Purkinje cell (primary cell): Measurements from ENCODE around the gene MBD6. TPM values are rescaled to one million over a fixed set of nuclear protein-coding genes. Genes with fewer than 3 reads are reported as not detected.

Experiments used
- polyA plus RNA-seq: library from polyadenylated mRNA; unstranded; fragments of >200 nt; fragmentation: Nextera tagmentation; gene quantifications from 2 replicates; pipeline ENCODE4 v1.2.1, GENCODE V29; 2014

MBD6 gene, protein sequence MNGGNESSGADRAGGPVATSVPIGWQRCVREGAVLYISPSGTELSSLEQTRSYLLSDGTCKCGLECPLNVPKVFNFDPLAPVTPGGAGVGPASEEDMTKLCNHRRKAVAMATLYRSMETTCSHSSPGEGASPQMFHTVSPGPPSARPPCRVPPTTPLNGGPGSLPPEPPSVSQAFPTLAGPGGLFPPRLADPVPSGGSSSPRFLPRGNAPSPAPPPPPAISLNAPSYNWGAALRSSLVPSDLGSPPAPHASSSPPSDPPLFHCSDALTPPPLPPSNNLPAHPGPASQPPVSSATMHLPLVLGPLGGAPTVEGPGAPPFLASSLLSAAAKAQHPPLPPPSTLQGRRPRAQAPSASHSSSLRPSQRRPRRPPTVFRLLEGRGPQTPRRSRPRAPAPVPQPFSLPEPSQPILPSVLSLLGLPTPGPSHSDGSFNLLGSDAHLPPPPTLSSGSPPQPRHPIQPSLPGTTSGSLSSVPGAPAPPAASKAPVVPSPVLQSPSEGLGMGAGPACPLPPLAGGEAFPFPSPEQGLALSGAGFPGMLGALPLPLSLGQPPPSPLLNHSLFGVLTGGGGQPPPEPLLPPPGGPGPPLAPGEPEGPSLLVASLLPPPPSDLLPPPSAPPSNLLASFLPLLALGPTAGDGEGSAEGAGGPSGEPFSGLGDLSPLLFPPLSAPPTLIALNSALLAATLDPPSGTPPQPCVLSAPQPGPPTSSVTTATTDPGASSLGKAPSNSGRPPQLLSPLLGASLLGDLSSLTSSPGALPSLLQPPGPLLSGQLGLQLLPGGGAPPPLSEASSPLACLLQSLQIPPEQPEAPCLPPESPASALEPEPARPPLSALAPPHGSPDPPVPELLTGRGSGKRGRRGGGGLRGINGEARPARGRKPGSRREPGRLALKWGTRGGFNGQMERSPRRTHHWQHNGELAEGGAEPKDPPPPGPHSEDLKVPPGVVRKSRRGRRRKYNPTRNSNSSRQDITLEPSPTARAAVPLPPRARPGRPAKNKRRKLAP
- 1.6 and 3.4 TPM in 2 replicates for polyA plus RNA-seq

DNA sequence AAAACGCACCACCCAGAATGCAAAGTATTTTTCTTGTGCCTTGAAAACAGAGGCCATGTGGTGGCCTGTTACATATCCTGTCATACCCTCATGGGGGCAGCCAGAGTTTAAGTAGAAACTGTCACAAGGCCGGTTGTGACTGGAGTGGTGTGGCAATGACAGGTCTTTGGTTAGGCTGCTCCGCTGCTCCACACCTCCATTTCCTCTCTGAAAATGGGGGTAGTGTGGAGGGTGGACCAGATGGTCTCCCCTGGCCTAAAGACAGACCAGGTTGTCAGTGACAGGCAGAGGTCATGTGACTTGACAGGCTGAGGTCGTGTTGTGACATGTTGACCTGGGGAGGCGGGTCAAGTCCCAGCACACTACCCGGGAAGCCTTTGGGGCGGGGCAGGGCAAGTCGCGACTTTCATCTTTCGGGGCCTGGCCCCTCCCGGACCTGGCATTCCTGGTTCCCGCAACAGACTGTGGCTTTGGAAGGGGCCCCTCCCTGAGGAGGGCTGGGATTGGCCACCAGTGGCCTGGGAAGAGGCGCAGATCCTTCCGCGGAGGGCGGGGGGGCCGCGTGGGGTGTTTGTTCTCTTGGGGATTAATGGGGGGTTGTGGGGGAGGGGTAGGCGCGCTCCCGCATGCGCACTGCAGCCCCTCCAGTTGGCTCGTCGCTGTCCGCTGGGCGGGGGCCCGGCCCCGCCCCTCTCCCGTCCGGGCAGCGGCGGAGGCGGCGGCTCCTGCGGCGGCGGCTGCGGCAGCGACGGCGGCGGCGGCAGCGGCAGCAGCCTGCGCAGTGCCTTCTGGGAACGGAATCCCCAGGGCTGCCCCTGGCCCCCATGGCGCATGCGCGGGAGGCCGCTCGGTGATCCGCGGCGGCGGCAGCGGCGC is at the start of gene MBD6:
TSS of gene MBD6 (plus strand) at position 814 of the 876 bp plus-strand sequence. CDS start 1,480 bp downstream, outside the sequence.

DNA sequence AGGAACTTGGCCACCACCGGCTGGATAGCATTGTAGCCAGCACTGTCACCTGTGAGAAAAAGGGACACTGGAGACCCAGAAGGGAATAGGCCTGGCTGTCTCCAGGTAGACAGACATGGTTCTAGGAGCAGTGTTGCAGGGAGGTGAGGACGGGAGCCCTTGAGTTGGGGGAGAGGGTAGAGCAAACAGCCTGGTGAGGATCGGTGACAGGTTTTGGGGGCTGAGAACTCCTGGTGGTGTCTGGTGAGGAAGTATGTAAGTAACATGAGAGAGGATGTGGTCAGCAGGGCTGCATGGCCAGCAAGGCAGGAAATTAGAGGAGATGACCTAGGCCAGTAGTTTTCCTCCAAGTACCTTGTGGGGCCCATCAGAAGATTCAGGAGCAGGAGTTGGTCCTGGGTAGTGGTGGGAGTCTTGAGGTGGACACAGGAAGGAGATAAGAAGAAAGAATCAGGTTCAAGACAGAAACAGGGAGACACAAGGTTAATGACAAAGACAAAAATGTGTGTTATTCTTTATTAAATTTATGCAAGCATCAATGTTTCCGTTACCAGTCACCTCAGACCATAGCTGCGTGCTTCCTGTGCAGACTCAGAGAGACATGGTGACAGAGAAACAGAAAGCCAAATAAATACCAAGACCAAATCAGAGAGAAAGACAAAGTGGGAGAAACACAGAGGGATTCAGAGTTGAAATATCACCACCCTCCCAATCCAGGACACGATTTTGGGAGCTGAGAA is 43.1 kb upstream of the MBD6 start, which contains the start of gene ARHGAP9:
TSS of gene ARHGAP9 (minus strand) at position 491 of the 740 bp plus-strand sequence. CDS start at position 31, 460 bp downstream.

DNA sequence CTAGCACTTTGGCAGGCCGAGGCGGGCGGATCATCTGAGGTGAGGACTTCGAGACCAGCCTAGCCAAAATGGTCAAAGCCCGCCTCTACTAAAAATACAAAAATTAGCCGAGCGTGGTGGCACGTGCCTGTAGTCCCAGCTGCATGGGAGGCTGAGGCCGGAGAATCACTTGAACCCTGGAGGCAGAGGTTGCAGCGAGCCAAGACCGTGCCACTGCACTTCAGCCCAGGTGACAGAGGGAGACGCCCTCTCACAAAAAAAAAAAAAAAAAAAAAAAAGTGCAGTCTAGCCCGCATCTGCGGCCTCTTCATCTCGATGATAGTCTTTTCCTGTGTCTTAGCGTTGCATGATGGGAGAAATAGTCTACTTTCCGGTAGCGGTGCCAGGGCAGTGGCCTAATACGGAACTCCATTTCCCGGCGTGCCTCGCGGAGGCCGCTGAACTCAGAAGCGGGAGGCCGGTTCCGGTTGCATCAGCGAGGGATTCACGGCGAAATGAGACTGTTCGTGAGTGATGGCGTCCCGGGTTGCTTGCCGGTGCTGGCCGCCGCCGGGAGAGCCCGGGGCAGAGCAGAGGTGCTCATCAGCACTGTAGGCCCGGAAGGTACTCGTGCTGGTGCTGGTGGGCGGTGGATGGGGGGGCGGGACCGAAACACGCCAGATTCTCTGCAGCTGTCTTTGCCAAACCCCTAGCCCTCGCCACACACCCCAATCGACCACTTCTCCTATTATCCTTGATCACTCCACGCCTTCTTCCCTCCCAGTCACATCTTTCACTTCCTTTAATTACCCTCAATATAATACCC is 34.8 kb upstream of the MBD6 start, which contains the start of gene MARS1:
TSS of gene MARS1 (plus strand) at position 472 of the 805 bp plus-strand sequence. CDS start at position 495, 23 bp downstream.

DNA sequence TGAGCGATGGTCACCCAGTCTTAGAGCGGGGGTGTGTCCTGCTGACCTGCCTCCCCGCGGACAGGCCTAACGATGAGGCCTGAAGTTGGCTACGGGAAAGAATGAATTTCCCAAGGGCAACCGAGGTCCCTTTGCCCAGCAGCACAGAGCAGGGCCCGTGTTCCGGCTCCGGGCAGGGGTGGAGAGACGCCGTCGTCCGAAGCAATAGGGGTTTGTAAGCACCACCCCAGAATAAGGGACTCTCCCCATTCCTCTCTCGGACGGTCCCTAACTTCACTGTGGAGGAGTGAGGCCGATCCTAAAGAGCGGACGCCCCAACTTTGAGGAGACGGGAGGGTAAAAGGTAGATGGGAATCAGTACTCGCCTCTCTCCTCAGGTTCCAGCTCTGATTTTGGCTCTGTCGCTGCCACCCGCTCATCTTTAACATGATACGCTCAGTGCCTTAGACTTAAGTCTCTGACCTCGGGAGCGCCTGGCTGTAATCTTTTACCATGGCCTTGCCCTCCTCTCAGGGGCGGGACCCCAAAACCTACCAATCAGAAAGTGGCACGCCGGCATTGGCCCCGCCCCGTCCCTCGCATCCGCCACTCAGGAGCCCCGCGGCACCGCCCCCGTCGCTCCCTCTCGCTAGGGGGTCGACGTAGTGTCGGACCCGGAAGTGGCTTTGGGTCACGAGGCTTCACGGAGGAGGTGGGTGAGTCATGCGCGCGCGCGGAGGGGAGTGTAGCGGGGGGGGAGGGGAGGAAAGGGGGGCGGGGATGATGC is 2.4 kb upstream of the MBD6 start, which contains the start of gene DDIT3:
TSS of gene DDIT3 (minus strand) at position 462 of the 766 bp plus-strand sequence. CDS start 3,108 bp downstream, outside the sequence.

GRCh38 chr12:57546438-57547287 is 24.0 kb downstream of the MBD6 start, which contains the start of gene DCTN2:
TSS of gene DCTN2 (minus strand) at chr12:57547192. CDS start at chr12:57547063, 129 bp downstream.

GRCh38 chr12:57549909-57550640 is 27.5 kb downstream of the MBD6 start, which contains the start of gene KIF5A:
TSS of gene KIF5A (plus strand) at chr12:57550044. CDS start at chr12:57550272, 228 bp downstream.

Other genes starting within 250 kb of the MBD6 start
- 33.3 and 55.6 TPM in 2 replicates for gene R3HDM2, start 91.8 kb upstream of the MBD6 start, polyA plus RNA-seq
- gene INHBC, start 88.0 kb upstream of the MBD6 start, polyA plus RNA-seq, result not detected in 2 replicates
- gene INHBE, start 67.5 kb upstream of the MBD6 start, polyA plus RNA-seq, result 0.15 and 0.65 TPM in 2 replicates
- gene GLI1, start 63.0 kb upstream of the MBD6 start, polyA plus RNA-seq, result 0.62 and 4.5 TPM in 2 replicates
- gene ARHGAP9, start 43.0 kb upstream of the MBD6 start, polyA plus RNA-seq, result 2.8 TPM in 1 of 2 replicates, not detected in the other
- gene MARS1, start 34.8 kb upstream of the MBD6 start, polyA plus RNA-seq, result 147 and 163 TPM in 2 replicates
- gene DDIT3, start 2.3 kb upstream of the MBD6 start, polyA plus RNA-seq, result 264 and 289 TPM in 2 replicates
- gene DCTN2, start 24.4 kb downstream of the MBD6 start, polyA plus RNA-seq, result 111 and 115 TPM in 2 replicates
- gene KIF5A, start 27.2 kb downstream of the MBD6 start, polyA plus RNA-seq, result 24.5 and 60.6 TPM in 2 replicates
- 81.0 and 95.3 TPM in 2 replicates for gene PIP4K2C, start 68.4 kb downstream of the MBD6 start, polyA plus RNA-seq
- 3.7 and 5.3 TPM in 2 replicates for gene DTX3, start 82.0 kb downstream of the MBD6 start, polyA plus RNA-seq
- not detected in 2 replicates for gene ARHGEF25, start 88.6 kb downstream of the MBD6 start, polyA plus RNA-seq
- 39.3 and 50.4 TPM in 2 replicates for gene B4GALNT1, start 110.4 kb downstream of the MBD6 start, polyA plus RNA-seq
- 32.1 and 60.1 TPM in 2 replicates for gene OS9, start 171.3 kb downstream of the MBD6 start, polyA plus RNA-seq
- 0.48 and 1.8 TPM in 2 replicates for gene AGAP2, start 215.9 kb downstream of the MBD6 start, polyA plus RNA-seq
- gene TSPAN31, start 222.2 kb downstream of the MBD6 start, polyA plus RNA-seq, result 26.6 and 52.7 TPM in 2 replicates
- gene CDK4, start 229.5 kb downstream of the MBD6 start, polyA plus RNA-seq, result 11.2 and 14.3 TPM in 2 replicates
- gene MARCHF9, start 232.3 kb downstream of the MBD6 start, polyA plus RNA-seq, result 2.4 TPM in 1 of 2 replicates, not detected in the other
- gene CYP27B1, start 244.3 kb downstream of the MBD6 start, polyA plus RNA-seq, result not detected in 2 replicates
- gene METTL1, start 249.3 kb downstream of the MBD6 start, polyA plus RNA-seq, result 19.2 and 33.9 TPM in 2 replicates
- gene EEF1AKMT3, start 249.8 kb downstream of the MBD6 start, polyA plus RNA-seq, result 2.8 TPM in 1 of 2 replicates, not detected in the other